T follicular helper cell (primary cell): ENCODE results near the gene RBP7.
"Not testable (repeated sequence)": the region's sequence is repeated elsewhere in the genome, so short reads cannot be mapped to it uniquely, and the experiment has no call there.

Experiments
- DNase-seq: peaks from one replicate; pipeline ENCODE4 v3.0.0-alpha.2; 2020; ENCODE audit warnings: low read depth
- total RNA-seq, 2 experiments: gene quantifications; one replicate each; lab custom pipeline; 2026; lab: John Stamatoyannopoulos, UW

RBP7 gene
- total RNA-seq, result 0 reads per million in 2 experiments

DNA sequence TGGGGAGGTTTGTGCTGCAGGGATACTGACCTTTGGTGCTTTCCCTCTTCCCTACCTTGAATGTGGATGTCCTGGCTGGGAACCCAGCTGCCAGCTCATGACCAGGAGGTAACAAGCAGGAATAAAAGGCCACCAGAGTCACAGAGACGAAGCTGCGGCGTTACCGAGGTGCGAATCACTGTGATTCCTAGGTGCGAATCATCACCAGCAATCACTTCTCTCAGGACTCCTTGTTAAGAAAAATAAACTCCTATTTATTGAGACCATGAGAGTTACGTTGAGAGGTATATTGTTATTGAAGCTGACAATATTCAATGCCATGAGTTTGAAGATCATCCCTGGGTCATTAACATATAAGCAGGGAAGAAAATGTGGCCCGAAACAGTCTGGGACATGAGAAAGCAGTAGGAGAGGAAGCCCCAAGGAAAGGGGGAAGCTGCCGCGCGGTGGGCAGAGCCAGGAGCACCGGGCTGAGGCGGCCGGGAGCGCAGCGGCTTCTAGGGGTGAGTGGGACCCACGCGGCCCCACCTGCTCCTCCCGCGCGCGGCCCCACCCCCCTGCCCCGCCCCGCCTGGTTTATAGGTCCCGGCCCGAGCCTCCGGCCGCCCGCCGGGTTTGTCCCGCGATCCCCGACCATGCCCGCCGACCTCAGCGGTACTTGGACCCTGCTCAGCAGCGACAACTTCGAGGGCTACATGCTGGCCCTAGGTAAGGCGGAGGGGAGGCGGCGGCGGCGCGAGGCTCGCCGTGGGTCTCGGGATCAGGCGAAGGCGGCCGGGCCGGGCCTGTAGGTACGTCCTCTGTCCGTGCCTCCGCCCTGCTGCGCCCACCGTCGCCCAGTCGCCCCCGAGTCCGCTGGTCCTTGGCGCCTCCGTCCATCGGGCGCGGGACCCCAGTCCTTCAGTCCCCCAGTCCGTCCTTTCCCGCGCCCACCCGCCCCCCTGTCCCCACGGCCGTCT lies at the start of gene RBP7:
TSS of gene RBP7 (plus strand) at position 605 of the 959 bp plus-strand sequence. CDS start at position 636, 31 bp downstream.
- DNase-seq, result peak; percentile 0

- DNase-seq, result no peak
Measured at GRCh38 chr1:9957726-9958125, 39.3 kb upstream of the RBP7 start.

DNA sequence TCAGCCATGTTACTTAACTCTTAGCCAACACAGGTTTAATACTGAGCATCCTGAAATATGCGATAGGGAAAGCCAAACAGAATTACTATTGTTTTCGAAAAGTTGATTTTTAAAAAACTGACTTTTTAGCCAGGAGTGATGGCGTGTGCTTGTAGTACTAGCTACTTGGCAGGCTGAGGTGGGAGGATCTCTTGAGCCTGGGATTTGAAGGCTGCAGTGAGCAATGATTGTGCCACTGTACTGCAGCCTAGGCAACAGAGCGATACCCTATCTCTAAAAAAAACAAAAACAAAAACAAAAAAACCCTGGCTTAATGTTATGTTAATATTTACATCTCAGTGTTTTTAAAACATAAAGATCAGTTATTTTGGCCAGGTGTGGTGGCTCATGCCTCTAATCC lies 37.0 kb upstream of the RBP7 start:
- no peak for DNase-seq

DNA sequence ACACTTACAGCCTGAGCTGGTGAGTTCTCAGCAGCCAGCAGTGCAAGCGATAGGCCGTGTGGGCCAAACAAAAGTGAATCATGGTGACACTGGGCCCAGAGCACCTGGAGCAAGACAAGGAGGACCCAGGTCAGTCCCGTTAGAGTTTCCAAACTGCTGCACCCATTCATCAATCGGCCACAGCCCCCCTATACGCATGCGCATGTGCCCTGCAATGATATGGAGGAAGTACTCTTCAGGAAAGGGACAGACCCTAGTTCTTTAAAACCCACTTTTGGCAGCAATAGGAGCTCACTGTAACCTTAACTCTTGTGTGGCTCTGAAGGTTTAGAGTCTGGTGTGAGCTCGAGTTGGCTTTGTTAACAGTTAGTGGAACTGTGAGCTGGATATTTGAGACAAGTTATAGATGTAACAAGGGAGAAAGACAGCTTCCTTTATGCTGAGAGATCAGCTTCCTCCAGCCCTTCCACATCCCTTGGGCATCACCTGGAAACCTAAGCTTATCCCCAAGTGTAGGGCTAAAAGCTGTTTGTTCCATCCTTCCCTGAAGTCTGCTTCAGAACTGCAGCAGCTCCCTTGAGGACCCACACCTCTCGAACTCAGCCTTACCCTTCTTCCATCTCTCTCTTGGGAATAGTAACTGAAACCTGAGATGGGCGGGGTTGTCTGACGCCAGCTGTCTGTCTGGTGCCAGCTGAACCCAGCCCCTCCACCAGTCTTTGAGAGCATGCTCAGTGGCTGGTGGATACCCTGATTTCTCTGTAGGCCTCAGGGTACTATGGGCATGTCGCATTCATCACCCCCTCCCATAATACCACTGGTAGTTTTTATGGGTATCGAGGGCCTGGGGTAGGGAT lies 36.1 kb upstream of the RBP7 start:
- DNase-seq, result no peak

- no peak for DNase-seq
Measured at GRCh38 chr1:9984253-9984652, 12.8 kb upstream of the RBP7 start.

DNA sequence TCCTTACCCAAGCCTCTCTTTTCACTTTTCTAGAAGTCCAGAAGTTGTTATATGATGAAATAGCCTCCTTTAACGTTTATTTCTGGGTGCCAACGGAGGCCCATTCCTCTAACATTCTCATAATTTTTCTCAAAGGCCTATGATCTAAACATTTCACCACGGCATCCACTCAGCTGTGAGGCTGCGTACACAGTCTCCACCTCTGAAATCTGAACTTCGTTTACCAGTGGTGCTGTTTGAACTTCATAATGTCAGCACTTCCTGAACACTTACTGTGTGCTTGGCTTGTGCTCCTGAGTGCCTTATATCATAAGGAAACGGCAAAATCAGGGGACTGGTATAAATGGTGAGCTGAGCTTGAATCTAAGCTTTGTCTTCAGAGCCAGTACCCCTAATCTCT lies 12.0 kb upstream of the RBP7 start:
- no peak for DNase-seq

DNA sequence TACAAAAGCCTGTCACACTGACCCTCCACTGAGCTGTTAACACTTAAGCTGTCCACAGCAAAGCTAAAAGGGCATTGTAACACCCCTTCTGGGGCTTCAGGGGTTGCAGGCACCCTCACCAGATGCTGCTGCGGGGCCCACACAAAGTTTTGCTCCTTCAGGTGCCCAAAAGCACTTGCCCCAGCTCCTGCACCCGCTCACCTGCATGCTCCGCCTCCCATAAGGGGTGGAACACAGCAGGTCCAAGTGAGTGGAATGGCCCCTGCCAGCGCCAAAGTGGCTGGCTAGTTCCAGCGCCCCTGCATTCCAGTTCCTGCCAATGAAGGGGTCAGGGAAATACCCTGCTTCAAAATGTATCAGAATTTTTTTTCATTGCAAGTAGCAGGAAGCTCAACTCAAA lies 7.3 kb upstream of the RBP7 start:
- DNase-seq, result no peak

GRCh38 chr1:9990944-9991343 lies 6.1 kb upstream of the RBP7 start:
- DNase-seq, result no peak

DNA sequence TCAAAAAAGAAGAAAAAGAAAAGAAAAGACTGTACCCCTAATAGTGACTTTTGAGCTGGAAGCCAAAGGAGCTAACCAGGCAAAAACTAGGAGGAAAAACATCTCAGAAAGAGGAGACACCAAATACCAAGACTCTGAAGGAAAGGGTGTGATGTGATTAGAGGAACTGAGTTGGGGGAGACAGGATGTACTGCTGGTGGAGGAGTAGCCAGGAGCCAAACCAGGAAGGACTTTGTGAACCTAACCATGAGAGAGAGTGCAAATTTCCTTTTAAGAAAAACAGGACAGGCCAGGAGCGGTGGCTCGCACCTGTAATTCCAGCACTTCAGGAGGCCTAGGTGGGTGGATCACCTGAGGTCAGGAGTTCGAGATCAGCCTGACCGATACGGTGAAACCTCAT lies 4.1 kb upstream of the RBP7 start:
- no peak for DNase-seq

- DNase-seq, result no peak
Measured at GRCh38 chr1:9993561-9994075, 3.4 kb upstream of the RBP7 start.

DNA sequence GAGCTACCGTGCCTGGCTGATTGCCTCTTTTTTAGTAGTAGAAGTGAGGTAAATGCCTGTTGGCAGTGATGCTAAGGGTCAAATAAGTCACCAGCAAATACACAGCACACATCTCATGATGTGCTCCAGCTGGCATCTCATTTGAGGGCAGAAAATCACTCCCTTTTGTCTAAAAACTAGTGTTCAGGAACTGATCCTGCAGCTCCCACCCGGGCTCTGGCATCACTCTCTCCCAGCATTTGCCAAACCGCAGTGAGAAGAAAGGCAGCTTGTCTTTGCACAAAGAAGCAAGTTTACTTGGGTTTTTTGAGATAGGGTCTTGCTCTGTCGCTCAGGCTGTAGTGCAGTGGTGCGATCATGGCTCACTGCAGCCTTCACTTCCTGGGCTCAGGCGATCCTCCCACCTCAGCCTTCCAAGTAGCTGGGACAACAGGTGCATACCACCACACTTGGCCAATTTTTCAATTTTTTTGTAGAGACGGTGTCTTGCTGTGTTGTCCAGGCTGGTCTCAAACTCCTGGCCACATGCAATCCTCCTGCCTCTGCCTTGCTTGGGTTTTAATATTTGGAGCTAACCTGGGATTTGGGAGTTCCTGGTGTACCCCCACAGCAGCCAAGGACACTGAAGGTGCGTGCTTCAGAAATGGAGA lies 4.1 kb downstream of the RBP7 start:
- no peak for DNase-seq

DNA sequence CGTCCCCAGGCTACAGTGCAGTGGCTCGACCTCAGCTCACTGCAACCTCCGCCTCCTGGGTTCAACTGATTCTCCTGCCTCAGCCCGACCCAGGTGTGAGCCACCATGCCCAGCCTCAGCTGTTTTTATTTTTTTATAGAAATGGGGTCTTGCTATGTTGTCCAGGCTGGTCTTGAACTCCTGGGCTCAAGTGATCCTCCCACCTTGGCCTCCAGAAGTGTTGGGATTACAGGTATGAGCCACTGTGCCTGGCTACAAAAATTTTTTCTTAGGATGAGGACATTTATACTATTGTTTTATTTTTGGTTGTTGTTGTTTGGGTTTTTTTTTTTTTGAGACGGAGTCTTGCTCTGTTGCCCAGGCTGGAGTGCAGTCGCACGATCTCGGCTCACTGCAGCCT lies 8.2 kb downstream of the RBP7 start:
- not testable (repeated sequence) for DNase-seq

DNA sequence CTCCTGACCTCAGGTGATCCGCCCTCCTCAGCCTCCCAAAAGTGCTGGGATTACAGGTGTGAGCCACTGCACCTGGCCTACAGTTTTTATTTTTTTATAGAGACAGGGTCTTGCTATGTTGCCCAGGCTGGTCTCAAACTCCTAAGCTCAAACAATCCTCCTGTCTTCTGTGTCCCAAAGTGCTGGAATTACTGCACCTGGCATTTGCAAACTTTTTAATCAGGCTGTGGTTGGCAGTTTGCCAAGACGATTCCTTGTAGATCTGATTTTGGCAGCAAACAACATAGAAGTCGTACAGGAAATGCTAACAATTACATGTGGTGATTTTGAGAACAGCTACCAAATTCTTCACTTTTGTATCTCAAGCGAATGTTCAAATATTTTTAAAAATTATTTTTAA lies 10.1 kb downstream of the RBP7 start:
- DNase-seq, result no peak

GRCh38 chr1:10014016-10014415 lies 17.0 kb downstream of the RBP7 start:
- DNase-seq, result no peak

GRCh38 chr1:10019561-10019960 lies 22.5 kb downstream of the RBP7 start:
- DNase-seq, result no peak

DNA sequence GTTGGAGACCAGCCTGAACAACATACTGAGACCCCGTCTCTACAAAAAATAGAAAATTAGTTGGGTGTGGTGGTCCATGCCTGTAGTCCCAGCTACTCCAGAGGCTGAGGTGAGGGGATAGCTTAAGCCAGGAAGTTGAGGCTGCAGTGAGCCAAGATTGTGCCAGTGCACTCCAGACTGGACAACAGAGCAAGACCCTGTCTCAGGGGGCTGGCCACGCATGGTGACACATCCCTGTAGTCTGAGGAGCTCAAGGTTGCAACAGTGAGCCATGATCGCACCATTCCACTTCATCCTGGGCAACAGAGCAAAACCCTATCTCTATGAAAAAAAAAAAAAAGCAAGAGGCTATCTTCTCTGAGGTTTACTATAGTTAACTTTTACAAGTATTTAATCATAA lies 23.1 kb downstream of the RBP7 start:
- DNase-seq, result no peak

DNA sequence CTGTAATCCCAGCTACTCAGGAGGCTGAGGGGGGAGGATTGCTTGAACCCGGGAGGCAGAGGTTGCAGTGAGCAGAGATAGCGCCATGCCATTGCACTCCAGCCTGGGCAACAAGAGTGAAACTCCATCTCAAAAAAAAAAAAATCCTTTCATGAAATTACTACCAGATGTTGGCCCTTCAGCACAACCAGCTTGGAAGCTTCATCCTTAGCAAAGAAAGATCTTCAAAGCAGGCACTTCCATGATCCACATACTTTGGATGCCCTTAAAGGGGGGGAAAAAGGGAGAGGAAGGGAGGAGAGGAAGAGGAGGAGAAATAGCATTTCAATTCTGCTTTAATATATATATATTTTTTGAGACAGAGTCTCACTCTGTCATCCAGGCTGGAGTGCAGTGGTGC lies 23.6 kb downstream of the RBP7 start:
- DNase-seq, result not testable (repeated sequence)

- not testable (repeated sequence) for DNase-seq
Measured at GRCh38 chr1:10021992-10022391, 25.0 kb downstream of the RBP7 start.

GRCh38 chr1:10022656-10023055 lies 25.6 kb downstream of the RBP7 start:
- DNase-seq, result no peak

GRCh38 chr1:10025354-10025753 lies 28.3 kb downstream of the RBP7 start:
- no peak for DNase-seq

- no peak for DNase-seq
Measured at GRCh38 chr1:10027027-10027426, 30.0 kb downstream of the RBP7 start.

DNA sequence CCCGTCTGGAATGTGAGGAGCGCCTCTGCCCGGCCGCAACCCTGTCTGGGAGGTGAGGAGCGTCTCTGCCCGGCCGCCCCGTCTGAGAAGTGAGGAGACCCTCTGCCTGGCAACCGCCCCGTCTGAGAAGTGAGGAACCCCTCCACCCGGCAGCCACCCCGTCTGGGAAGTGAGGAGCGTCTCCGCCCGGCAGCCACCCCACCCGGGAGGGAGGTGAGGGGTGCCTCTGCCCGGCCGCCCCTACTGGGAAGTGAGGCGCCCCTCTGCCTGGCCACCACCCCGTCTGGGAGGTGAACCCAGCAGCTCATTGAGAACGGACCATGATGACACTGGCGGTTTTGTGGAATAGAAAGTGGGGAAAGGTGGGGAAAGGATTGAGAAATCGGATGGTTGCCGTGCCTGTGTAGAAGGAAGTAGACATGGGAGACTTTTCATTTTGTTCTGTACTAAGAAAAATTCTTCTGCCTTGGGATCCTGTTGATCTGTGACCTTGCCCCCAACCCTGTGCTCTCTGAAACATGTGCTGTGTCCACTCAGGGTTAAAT lies 32.0 kb downstream of the RBP7 start:
- DNase-seq, result not testable (repeated sequence)
